K562 (cell line): ENCODE data around the gene BICD1.

ENCODE experiments used
- RBM15 ChIP-seq: fragments of 200-400 bp; formaldehyde crosslinking; IDR thresholded peaks from 2 replicates; pipeline ENCODE4 v1.6.1; 2018; ENCODE audit warnings: mild to moderate bottlenecking, low read length, moderate library complexity; ENCODE audit not compliant: insufficient read depth
- SMARCC2 ChIP-seq: fragments of 450-650 bp; IDR thresholded peaks from 2 replicates; pipeline ENCODE4 v1.6.1; 2017; ENCODE audit warnings: antibody characterized with exemption, moderate library complexity, mild to moderate bottlenecking, low read depth
- ZC3H11A ChIP-seq: IDR thresholded peaks from 2 replicates; pipeline ENCODE4 v1.6.1; 2012; ENCODE audit warnings: low read depth, low read length, improper control_type of control experiment
- TF ChIP-seq, protein P1 (sequence below), 3 experiments: IDR thresholded peaks in 2 of 3; conservative IDR thresholded peaks in 1 of 3; 2 replicates each; pipeline ENCODE4 v1.5.1; 2011 to 2012; ENCODE audit warnings: low read length in 3 of 3, mild to moderate bottlenecking in 3 of 3, control low read depth in 2 of 3, improper control_type of control experiment in 1 of 3, inconsistent platforms in 1 of 3, low read depth in 1 of 3, mixed read lengths in 1 of 3, moderate library complexity in 1 of 3; ENCODE audit not compliant: insufficient read depth in 2 of 3
- TF ChIP-seq, protein P2 (sequence below): fragments of 450-650 bp; formaldehyde crosslinking; IDR thresholded peaks from 2 replicates; pipeline ENCODE4 v1.4.0; 2020; ENCODE audit warnings: mild to moderate bottlenecking, moderate library complexity
- TF ChIP-seq, protein P3 (sequence below): sonication (generic); formaldehyde crosslinking; IDR thresholded peaks from 2 replicates; pipeline ENCODE4 v1.8.0; 2022; ENCODE audit warnings: mild to moderate bottlenecking, missing genetic modification reagents

DNA sequence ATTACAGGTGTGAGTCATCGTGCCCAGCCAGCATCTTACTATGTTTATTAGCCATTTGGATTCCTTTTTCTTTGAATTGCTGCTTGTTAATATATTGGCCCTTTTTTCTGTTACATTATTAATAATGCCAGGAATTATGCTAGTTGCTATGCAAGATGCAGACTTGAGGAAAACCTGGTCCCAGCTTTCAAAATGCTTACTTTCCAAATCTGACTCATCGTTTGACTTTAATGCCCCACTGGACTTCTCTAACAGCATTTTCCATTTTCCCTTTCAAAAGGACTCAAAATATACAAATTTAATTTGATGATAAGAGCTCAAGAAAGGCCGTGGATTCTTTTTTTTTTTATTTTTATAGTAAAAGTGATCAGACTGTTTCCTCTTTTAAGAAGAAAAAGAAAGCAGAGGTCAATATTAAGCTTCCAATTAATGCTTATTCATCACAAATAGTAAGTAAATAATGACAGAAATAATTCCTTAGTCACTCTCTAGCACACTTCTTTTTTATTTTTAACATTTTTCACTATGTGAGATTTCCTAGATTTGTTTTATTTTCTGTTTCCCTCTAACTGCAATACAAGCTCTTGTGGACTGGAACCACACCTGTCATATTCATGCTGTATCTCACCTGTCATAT is 146.6 kb downstream of the BICD1 start:
- no peak for TF ChIP-seq SMARCC2
- TF ChIP-seq, protein P1, sequence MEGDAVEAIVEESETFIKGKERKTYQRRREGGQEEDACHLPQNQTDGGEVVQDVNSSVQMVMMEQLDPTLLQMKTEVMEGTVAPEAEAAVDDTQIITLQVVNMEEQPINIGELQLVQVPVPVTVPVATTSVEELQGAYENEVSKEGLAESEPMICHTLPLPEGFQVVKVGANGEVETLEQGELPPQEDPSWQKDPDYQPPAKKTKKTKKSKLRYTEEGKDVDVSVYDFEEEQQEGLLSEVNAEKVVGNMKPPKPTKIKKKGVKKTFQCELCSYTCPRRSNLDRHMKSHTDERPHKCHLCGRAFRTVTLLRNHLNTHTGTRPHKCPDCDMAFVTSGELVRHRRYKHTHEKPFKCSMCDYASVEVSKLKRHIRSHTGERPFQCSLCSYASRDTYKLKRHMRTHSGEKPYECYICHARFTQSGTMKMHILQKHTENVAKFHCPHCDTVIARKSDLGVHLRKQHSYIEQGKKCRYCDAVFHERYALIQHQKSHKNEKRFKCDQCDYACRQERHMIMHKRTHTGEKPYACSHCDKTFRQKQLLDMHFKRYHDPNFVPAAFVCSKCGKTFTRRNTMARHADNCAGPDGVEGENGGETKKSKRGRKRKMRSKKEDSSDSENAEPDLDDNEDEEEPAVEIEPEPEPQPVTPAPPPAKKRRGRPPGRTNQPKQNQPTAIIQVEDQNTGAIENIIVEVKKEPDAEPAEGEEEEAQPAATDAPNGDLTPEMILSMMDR (IDR thresholded peaks at IDR 0.05 in 2 of 3, conservative IDR thresholded peaks at IDR 0.05 in 1 of 3; ENCODE audit: insufficient read depth in 2 of 3, low read depth in 1 of 3, low read length in 3 of 3), result no peak
- TF ChIP-seq, protein P2, sequence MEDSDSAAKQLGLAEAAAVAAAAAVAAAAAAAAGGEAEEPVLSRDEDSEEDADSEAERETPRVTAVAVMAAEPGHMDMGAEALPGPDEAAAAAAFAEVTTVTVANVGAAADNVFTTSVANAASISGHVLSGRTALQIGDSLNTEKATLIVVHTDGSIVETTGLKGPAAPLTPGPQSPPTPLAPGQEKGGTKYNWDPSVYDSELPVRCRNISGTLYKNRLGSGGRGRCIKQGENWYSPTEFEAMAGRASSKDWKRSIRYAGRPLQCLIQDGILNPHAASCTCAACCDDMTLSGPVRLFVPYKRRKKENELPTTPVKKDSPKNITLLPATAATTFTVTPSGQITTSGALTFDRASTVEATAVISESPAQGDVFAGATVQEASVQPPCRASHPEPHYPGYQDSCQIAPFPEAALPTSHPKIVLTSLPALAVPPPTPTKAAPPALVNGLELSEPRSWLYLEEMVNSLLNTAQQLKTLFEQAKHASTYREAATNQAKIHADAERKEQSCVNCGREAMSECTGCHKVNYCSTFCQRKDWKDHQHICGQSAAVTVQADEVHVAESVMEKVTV (CRISPR knock-in tag), result no peak
- no peak for TF ChIP-seq ZC3H11A
- no peak for TF ChIP-seq RBM15
- TF ChIP-seq, protein P3, sequence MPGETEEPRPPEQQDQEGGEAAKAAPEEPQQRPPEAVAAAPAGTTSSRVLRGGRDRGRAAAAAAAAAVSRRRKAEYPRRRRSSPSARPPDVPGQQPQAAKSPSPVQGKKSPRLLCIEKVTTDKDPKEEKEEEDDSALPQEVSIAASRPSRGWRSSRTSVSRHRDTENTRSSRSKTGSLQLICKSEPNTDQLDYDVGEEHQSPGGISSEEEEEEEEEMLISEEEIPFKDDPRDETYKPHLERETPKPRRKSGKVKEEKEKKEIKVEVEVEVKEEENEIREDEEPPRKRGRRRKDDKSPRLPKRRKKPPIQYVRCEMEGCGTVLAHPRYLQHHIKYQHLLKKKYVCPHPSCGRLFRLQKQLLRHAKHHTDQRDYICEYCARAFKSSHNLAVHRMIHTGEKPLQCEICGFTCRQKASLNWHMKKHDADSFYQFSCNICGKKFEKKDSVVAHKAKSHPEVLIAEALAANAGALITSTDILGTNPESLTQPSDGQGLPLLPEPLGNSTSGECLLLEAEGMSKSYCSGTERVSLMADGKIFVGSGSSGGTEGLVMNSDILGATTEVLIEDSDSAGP, result no peak
